Fibroblast of mammary gland (primary cell): ENCODE data around the gene PADI1.

ENCODE experiments used
- DNase-seq: peaks from one replicate; pipeline ENCODE4 v3.0.0-alpha.2; 2010; ENCODE audit warnings: low read depth
- H3K4me3 ChIP-seq: 2 replicates; pipeline ENCODE4 v1.5.1; 2011; ENCODE audit warnings: low read depth, mild to moderate bottlenecking, low read length, moderate library complexity; ENCODE audit not compliant: control insufficient read depth
- TF ChIP-seq, protein P1 (sequence below): conservative IDR thresholded peaks from 2 replicates; pipeline ENCODE4 v1.5.1; 2011; ENCODE audit warnings: low read depth, low read length, inconsistent platforms; ENCODE audit not compliant: control insufficient read depth, insufficient read depth

PADI1 gene

DNA sequence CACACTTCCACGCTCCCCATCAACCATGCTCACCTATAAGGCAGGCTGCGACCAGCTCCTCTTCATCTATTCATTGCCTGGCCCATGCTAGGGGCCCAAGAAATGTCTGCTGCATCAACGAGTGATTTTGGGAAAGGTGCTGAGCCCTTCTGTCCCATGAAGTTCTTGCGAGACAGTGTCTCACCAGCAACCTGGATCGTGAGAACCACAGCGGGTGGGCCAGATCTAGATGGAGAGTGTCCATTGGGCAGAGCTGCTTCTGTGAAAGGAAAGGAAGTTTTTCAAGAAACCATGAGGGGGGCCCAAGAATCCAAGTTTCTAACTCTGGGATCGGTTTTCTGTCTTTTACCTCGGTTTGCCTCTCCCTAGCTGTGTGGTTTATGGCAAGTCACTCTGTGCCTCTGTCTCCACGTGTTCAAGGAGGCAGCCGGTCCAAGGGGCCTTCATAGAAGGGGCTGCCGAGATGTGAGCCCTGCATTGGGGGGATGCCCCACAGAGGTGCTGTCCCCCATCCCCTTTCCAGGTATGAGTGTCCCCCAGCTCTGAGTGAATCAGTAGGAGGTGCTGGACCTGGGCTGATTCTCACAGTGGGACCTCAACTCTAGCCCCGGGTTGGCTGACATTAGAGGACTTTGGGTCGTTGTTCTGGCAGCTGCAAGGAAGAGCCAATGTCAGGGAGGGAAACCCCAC, 8.3 kb upstream of the PADI1 start:
- no peak for DNase-seq
- TF ChIP-seq, protein P1, sequence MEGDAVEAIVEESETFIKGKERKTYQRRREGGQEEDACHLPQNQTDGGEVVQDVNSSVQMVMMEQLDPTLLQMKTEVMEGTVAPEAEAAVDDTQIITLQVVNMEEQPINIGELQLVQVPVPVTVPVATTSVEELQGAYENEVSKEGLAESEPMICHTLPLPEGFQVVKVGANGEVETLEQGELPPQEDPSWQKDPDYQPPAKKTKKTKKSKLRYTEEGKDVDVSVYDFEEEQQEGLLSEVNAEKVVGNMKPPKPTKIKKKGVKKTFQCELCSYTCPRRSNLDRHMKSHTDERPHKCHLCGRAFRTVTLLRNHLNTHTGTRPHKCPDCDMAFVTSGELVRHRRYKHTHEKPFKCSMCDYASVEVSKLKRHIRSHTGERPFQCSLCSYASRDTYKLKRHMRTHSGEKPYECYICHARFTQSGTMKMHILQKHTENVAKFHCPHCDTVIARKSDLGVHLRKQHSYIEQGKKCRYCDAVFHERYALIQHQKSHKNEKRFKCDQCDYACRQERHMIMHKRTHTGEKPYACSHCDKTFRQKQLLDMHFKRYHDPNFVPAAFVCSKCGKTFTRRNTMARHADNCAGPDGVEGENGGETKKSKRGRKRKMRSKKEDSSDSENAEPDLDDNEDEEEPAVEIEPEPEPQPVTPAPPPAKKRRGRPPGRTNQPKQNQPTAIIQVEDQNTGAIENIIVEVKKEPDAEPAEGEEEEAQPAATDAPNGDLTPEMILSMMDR: no peak
- H3K4me3 ChIP-seq: no peak overlapping the region

DNA sequence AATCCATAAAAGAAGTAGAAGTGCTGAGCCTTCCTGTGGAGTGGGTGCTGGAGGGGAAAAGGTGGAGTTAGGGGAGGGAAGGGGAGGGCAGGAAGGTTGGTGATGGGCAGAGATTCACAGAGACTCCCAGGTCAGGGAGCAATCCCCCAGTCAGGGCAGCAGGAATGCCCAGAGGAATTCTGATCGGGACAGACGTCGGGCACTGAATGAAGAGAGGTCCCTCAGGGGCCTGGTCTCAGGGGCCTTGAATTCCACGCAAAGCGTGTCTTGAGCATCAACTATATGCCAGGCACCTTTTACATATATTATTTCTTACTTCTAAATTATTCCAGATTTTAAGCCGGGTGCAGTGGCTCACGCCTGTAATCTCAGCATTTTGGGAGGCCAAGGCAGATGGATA, 7.2 kb upstream of the PADI1 start:
- H3K4me3 ChIP-seq: no peak overlapping the region
- TF ChIP-seq, protein P1: no peak
- DNase-seq: no peak

DNA sequence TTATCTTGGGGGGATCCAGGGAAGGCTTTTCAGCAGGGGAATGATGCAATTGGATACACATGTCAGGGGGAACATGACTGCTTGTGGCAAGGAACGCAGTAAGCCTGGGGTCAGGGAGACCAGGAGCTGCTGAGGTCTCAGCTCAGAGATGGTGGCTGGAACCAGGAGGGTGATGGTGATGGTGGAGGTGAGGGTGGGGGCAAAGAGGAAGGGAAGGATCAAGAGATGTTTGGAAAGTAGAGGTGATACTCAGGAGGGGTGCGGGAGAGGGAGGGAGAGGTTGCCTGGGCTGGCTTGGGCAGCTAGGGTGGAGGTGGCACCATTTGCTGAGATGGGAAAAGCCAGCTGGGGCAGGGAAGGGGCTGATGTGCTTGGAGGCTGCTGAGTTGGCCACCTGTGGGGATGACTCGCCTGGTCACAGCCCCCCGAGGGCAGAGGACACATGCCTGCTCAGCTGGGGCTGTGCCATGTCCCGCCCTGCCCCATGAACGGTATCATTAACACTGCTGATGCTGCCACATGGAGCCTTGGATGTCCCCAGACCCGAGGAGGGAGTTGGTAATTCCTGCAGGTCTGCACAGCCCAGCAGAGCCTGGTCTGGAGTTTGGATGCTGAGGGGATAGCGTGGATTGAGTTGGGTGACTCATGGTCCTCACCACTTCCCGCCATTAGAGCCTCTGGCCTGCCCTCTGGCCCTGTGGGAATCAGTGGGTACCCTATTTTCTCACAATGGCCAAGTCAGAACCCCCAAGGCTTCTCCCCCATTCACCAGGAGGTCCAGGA, 6.3 kb upstream of the PADI1 start:
- TF ChIP-seq, protein P1: no peak
- H3K4me3 ChIP-seq: no peak overlapping the region
- no peak for DNase-seq

DNA sequence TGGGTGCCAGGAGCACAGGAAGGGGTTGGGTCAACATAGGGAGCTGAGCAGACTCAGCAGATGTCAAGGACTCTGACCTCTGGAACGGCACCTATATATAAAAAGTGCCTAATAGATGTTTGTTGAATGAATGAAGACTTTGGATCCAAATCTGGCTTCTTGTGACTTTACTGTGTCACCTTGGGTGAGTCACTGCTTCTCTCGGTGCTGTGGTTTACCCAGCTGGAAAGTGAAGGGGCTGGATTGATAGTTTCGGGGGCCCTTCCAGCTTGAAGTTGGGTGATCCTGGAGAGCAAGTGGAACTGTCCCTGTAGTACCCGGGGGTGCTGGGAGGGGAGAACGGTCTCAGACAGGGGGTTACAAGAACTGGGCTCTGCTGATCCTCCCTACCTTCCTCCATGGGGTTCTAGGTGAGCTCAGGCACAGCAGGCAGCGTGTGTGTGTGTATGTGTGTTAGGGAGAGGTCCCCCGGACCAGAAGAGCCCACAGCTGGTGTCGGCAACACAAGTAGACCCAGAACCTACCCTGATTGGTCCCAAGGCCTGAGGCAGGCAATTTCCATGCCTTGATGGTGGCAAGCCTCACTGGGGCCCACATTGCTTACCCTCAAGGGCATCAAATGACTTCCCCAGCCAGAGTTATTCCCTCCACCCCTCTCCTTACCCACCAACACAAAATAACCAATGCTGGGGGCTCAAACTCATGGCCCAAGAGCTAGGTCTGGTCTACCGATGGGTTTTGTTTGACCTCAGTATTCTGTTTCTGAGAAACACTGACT, 5.5 kb upstream of the PADI1 start:
- DNase-seq: no peak

DNA sequence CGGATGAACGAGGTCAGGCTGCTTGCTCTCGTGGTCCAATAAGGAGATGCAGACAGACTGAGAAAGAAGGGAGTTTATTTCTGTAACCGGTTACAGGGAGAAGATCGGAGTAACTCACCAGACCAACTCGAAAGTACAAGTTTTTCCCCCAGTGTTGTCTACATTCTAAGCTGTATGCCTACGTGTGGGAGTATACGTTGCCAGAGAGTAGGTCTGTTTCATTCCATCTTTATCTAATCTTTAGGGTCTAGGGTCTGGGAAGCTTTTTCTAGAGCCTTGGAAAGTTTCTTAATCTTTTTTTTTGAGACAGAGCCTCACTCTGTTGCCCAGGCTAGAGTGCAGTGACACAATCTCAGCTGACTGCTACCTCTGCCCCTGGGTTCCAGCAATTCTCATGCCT, 4.7 kb upstream of the PADI1 start:
- no peak for DNase-seq
- H3K4me3 ChIP-seq: no peak overlapping the region
- TF ChIP-seq, protein P1: no peak

More for the DNA sequence above, 5.5 kb upstream of the PADI1 start:
- TF ChIP-seq, protein P1: no peak
- no peak overlapping the region for H3K4me3 ChIP-seq

DNA sequence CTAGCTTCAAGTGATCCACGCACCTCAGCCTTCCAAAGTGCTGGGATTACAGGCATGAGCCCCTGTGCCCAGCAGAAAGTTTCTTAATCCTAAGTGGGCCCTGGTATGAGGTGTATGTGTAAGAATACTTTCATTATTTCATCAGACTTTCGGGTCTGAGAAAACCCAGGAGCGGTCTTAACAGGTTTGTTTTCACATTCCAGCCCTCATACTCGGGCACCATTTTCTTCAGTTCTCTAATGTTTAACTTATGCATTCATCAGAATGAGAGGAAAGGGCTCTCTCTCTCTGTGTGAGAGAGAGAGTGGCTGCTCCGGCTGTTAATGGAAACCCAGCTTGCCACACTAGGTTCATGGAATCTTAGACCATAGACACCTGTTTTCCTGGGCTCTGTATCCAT, 4.2 kb upstream of the PADI1 start:
- H3K4me3 ChIP-seq: no peak overlapping the region
- DNase-seq: no peak
- TF ChIP-seq, protein P1: no peak
